GM12875 (cell line): ENCODE results near the gene RNGTT.

Experiments used
- H3K4me3 ChIP-seq: one replicate; pipeline ENCODE4 v1.5.1; 2011; ENCODE audit warnings: low read depth, low read length, control low read depth
- CTCF ChIP-seq: IDR thresholded peaks from 2 replicates; pipeline ENCODE4 v1.5.1; 2011; ENCODE audit warnings: low read depth, mild to moderate bottlenecking, control low read depth, inconsistent platforms, low read length, moderate library complexity, borderline replicate concordance; ENCODE audit not compliant: insufficient read depth

Gene RNGTT

GRCh38 chr6:88920088-88920487, 43.3 kb downstream of the RNGTT start:
- no peak for TF ChIP-seq CTCF
- no peak overlapping the region for H3K4me3 ChIP-seq

- TF ChIP-seq CTCF: no peak
- no peak overlapping the region for H3K4me3 ChIP-seq
Observed at GRCh38 chr6:88919032-88919431, 44.4 kb downstream of the RNGTT start.

GRCh38 chr6:88916615-88917208, 46.7 kb downstream of the RNGTT start:
- TF ChIP-seq CTCF: no peak
- no peak overlapping the region for H3K4me3 ChIP-seq

- no peak for TF ChIP-seq CTCF
- H3K4me3 ChIP-seq: no peak overlapping the region
Observed at GRCh38 chr6:88914895-88915598, 48.4 kb downstream of the RNGTT start.

GRCh38 chr6:88914180-88914579, 49.2 kb downstream of the RNGTT start:
- no peak for TF ChIP-seq CTCF

GRCh38 chr6:88913471-88913870, 49.9 kb downstream of the RNGTT start:
- no peak overlapping the region for H3K4me3 ChIP-seq
- TF ChIP-seq CTCF: no peak

More at GRCh38 chr6:88914180-88914579, 49.2 kb downstream of the RNGTT start:
- H3K4me3 ChIP-seq: no peak overlapping the region
